Ishikawa (cell line): ENCODE results near the gene EPB41L4B.

Experiments used
- CEBPB ChIP-seq: IDR thresholded peaks from 2 replicates; pipeline ENCODE4 v1.6.1; 2012
- CREB1 ChIP-seq: IDR thresholded peaks from 2 replicates; pipeline ENCODE4 v1.6.1; 2012; ENCODE audit warnings: low read depth
- EGR1 ChIP-seq: IDR thresholded peaks from 2 replicates; pipeline ENCODE4 v1.6.1; 2012
- EP300 ChIP-seq: IDR thresholded peaks from 2 replicates; pipeline ENCODE4 v1.6.1; 2012; ENCODE audit warnings: borderline replicate concordance
- FOXM1 ChIP-seq: IDR thresholded peaks from 2 replicates; pipeline ENCODE4 v1.6.1; 2012; ENCODE audit warnings: low read depth, borderline replicate concordance
- NFIC ChIP-seq: IDR thresholded peaks from 2 replicates; pipeline ENCODE4 v1.6.1; 2012
- RAD21 ChIP-seq: IDR thresholded peaks from 2 replicates; pipeline ENCODE4 v1.6.1; 2012; ENCODE audit warnings: low read depth
- TAF1 ChIP-seq: IDR thresholded peaks from 2 replicates; pipeline ENCODE4 v1.6.1; 2012; ENCODE audit warnings: low read depth, mild to moderate bottlenecking
- TCF12 ChIP-seq: IDR thresholded peaks from 2 replicates; pipeline ENCODE4 v1.6.1; 2012; ENCODE audit warnings: low read depth
- TEAD4 ChIP-seq: IDR thresholded peaks from 2 replicates; pipeline ENCODE4 v1.6.1; 2012
- YY1 ChIP-seq: IDR thresholded peaks from 2 replicates; pipeline ENCODE4 v1.6.1; 2012; ENCODE audit warnings: low read depth
- ZBTB7A ChIP-seq: IDR thresholded peaks from 2 replicates; pipeline ENCODE4 v1.6.1; 2012; ENCODE audit warnings: low read depth
- TF ChIP-seq, protein P1 (sequence below): IDR thresholded peaks from 2 replicates; pipeline ENCODE4 v1.6.1; 2012
- TF ChIP-seq, protein P2 (sequence below): IDR thresholded peaks from 2 replicates; pipeline ENCODE4 v1.6.1; 2012; ENCODE audit warnings: low read depth, mild to moderate bottlenecking
- TF ChIP-seq, protein P3 (sequence below): IDR thresholded peaks from 2 replicates; pipeline ENCODE4 v1.6.1; 2012

Gene EPB41L4B

DNA sequence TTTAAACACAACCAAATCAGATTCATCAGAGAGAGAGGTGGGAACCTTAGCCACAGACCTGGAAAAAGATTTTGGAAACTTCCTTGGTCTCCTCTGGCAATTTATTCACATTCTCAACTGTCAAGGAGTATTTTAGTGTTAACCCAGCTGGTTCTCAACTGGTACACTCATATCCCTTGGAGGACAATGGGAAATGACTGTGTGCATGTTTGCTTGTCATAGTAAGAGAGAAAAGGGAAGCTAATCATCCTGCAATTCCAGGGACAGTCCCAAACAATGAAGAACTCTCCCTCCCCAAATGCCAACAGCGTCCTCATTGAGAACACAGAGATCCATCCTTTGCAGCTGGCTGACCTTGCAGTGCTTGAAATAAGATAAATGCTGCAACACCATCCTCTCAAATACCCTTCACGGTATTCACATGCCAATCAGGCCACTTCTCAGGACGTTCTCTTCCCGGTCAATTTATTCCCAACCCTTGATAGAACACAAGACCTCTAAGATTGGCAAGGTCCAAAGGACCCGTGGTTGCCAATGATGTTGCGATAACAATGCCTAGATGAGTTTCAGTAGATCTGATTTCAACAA, 75.5 kb downstream of the EPB41L4B start:
- TF ChIP-seq EP300 (no peak), YY1 (no peak), TCF12 (no peak), FOXM1 (no peak), CREB1 (no peak), EGR1 (no peak)

DNA sequence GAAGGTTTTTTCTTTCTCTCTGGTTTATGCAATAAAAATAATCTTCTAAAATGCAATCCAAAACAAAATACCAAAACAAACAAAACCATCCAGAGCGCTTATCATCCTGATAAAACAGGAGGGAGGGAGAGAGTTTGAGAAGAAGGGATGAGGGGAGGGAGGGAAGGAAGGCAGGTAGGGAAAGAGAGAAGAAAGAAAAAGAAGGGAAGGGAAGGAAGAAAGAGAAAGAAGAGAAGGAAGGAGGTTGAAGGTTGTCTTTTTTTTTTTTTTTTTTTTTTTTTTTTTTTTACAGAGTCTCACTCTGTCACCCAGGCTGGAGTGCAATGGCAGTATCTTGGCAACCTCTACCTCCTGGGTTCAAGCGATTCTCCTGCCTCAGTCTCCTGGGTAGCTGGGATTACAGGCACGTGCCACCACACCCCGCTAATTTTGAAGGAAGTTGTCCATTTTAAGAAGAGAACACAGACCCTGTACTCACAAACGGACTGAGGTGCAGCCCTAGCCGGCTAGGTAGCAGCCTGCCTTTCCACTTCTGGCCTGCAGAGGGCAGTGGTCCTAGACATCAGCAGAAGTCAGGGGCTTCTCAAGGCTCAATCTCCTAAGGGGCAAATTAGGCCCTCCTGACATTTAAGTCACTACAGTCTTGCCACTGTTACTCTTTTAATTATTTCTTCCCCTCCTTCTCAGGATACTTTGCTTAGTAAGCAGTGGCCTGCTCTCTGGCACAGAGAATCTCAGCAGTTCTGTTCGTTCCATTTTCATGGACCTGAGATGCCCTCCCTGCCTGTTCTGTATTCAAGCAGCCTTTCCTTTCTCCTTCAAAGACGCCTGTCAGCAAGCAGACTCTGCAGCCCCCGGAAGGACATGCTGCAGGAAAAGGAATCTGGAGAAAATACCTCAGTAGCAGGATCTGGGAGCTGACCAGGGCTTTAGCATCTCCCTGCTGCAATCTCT, 76.4 kb downstream of the EPB41L4B start:
- TF ChIP-seq EGR1: no peak
- TF ChIP-seq, protein P1, sequence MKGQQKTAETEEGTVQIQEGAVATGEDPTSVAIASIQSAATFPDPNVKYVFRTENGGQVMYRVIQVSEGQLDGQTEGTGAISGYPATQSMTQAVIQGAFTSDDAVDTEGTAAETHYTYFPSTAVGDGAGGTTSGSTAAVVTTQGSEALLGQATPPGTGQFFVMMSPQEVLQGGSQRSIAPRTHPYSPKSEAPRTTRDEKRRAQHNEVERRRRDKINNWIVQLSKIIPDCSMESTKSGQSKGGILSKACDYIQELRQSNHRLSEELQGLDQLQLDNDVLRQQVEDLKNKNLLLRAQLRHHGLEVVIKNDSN: no peak
- TF ChIP-seq, protein P2, sequence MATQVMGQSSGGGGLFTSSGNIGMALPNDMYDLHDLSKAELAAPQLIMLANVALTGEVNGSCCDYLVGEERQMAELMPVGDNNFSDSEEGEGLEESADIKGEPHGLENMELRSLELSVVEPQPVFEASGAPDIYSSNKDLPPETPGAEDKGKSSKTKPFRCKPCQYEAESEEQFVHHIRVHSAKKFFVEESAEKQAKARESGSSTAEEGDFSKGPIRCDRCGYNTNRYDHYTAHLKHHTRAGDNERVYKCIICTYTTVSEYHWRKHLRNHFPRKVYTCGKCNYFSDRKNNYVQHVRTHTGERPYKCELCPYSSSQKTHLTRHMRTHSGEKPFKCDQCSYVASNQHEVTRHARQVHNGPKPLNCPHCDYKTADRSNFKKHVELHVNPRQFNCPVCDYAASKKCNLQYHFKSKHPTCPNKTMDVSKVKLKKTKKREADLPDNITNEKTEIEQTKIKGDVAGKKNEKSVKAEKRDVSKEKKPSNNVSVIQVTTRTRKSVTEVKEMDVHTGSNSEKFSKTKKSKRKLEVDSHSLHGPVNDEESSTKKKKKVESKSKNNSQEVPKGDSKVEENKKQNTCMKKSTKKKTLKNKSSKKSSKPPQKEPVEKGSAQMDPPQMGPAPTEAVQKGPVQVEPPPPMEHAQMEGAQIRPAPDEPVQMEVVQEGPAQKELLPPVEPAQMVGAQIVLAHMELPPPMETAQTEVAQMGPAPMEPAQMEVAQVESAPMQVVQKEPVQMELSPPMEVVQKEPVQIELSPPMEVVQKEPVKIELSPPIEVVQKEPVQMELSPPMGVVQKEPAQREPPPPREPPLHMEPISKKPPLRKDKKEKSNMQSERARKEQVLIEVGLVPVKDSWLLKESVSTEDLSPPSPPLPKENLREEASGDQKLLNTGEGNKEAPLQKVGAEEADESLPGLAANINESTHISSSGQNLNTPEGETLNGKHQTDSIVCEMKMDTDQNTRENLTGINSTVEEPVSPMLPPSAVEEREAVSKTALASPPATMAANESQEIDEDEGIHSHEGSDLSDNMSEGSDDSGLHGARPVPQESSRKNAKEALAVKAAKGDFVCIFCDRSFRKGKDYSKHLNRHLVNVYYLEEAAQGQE: no peak
- no peak for TF ChIP-seq YY1
- peak; percentile 76 for TF ChIP-seq RAD21

DNA sequence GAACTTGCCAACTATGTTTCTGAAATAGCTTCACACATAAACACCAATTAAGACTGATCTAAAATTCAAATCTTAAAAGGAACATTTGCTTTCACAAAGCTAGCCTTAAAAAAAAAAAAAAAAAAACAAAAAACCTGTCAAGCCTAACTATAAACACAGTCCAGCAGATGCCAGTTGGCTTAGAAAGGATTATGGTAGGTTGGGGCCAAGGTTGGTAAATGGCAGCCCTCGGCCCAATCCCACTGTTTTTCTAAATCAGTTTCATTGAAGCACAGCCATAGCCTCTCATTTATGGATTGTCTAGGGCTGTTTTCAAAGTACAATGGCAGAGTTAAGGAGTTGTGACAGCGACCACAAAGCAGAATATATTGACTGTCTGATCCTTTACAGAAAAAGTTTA, 78.1 kb downstream of the EPB41L4B start:
- TF ChIP-seq CEBPB: no peak

DNA sequence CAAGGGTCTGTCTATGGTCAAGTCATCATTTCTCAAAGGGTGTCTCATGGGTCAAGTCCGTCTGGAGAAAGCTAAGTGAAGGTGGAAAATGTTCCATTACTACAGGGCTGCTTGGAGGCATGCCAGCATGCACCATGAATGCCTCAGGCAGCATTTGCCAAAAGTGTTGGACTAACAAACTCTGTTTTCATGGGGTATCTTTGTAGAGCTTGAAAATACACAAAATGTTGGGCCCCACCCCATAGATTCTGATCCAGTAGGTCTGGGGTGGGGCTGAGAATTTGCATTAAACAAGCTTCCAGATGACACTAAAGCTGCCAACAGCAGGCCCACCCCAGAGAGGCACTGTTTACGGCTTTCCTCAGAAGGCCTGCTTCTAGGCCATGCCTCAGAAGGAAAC, 78.8 kb downstream of the EPB41L4B start:
- no peak for TF ChIP-seq RAD21
- TF ChIP-seq NFIC: no peak
- TF ChIP-seq, protein P2: no peak
- no peak for TF ChIP-seq FOXM1
- TF ChIP-seq TCF12: no peak
- TF ChIP-seq, protein P3, sequence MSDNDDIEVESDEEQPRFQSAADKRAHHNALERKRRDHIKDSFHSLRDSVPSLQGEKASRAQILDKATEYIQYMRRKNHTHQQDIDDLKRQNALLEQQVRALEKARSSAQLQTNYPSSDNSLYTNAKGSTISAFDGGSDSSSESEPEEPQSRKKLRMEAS: no peak
- TF ChIP-seq TAF1: no peak
- no peak for TF ChIP-seq ZBTB7A
- no peak for TF ChIP-seq EP300
- TF ChIP-seq CEBPB: no peak
- TF ChIP-seq, protein P1: no peak
- TF ChIP-seq CREB1: no peak
- no peak for TF ChIP-seq YY1
- TF ChIP-seq EGR1: no peak
- no peak for TF ChIP-seq TEAD4

DNA sequence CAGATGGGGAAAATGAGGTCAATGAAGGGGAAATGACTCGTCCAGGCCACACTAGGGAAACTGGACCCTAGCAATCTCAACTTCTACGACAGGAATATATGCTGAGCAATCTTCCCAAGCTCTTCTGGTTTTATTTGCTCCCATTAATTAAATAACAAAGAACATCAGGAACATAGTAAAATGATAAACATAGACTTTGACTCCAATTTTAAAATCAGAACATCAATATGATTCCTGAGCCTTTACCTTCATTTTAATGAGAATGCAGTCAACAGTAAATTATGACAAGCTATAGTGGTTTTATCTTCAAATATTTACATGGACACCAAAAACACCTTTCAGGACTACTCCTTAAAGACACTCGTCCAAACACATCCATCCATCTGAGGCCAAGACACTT, 79.7 kb downstream of the EPB41L4B start:
- no peak for TF ChIP-seq NFIC

DNA sequence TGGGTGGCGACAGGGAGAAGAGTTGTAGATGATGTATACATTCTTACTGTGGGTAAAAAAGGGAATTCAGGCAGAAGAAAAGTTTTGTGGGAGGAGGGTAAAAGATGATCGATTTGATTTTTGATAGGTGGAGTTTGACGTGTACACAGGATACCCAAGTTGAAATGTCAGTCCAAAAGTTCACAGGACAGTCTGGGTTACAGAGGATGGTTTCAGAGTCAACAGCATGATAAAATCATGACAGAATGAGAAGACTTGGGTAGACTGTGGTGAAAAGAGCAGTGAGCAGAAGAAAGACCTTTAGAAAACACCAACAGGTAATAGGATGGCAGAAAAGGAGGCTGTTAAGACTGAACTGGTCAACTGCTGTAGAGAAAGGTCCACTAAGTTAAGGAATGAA, 81.6 kb downstream of the EPB41L4B start:
- TF ChIP-seq, protein P3: no peak
- TF ChIP-seq YY1 (no peak), CREB1 (no peak), RAD21 (no peak), FOXM1 (no peak), CEBPB (no peak), EGR1 (no peak), ZBTB7A (no peak), EP300 (no peak), TAF1 (no peak), TCF12 (no peak), NFIC (no peak), TEAD4 (no peak)
- TF ChIP-seq, protein P1: no peak
- TF ChIP-seq, protein P2: no peak
